SK-N-SH treated with all-trans-retinoic acid at 6 μM for 48 hours (cell line): ENCODE data around the gene CCSER1.
A peak's percentile ranks its signal among the peaks of the same experiment; 100 is the strongest.

ENCODE experiments used
- ATAC-seq: fragments of 200-7000 bp; cut with Tn5 transposase; 3 replicates; pipeline ENCODE4 v1.9.1; 2020; ENCODE audit warnings: mild to moderate bottlenecking, moderate library complexity
- ARNTL ChIP-seq: fragments of 450-650 bp; formaldehyde crosslinking; IDR thresholded peaks from 2 replicates; pipeline ENCODE4 v1.5.0; 2020; ENCODE audit warnings: low read depth, mild to moderate bottlenecking, moderate library complexity, borderline replicate concordance
- BACH2 ChIP-seq: fragments of 250-450 bp; sonication (Bioruptor Pico); IDR thresholded peaks from 2 replicates; pipeline ENCODE4 v1.9.0; 2021; ENCODE audit warnings: mild to moderate bottlenecking, borderline replicate concordance
- CSDC2 ChIP-seq: fragments of 250-450 bp; sonication (Bioruptor Pico); IDR thresholded peaks from 2 replicates; pipeline ENCODE4 v1.5.0; 2020; ENCODE audit warnings: mild to moderate bottlenecking, moderate library complexity
- CSRNP3 ChIP-seq: fragments of 250-450 bp; sonication (Bioruptor Pico); IDR thresholded peaks from 2 replicates; pipeline ENCODE4 v1.5.1; 2021; ENCODE audit warnings: mild to moderate bottlenecking, moderate library complexity
- ESRRG ChIP-seq: fragments of 250-450 bp; sonication (Bioruptor Pico); IDR thresholded peaks from 2 replicates; pipeline ENCODE4 v1.6.1; 2021; ENCODE audit warnings: mild to moderate bottlenecking
- GLIS3 ChIP-seq: fragments of 250-450 bp; sonication (Bioruptor Pico); IDR thresholded peaks from 2 replicates; pipeline ENCODE4 v1.5.0; 2020; ENCODE audit warnings: mild to moderate bottlenecking, moderate library complexity
- ISL1 ChIP-seq: fragments of 250-450 bp; sonication (Bioruptor Pico); IDR thresholded peaks from 2 replicates; pipeline ENCODE4 v2.1.2; 2022; ENCODE audit warnings: mild to moderate bottlenecking, moderate library complexity
- OSR1 ChIP-seq: fragments of 250-450 bp; sonication (Bioruptor Pico); IDR thresholded peaks from 2 replicates; pipeline ENCODE4 v1.8.0; 2022; ENCODE audit warnings: moderate library complexity, mild to moderate bottlenecking, inconsistent platforms
- PATZ1 ChIP-seq: fragments of 250-450 bp; sonication (Bioruptor Pico); IDR thresholded peaks from 2 replicates; pipeline ENCODE4 v1.8.0; 2020; ENCODE audit warnings: mild to moderate bottlenecking, moderate library complexity, borderline replicate concordance
- POU6F1 ChIP-seq: fragments of 250-450 bp; sonication (Bioruptor Pico); IDR thresholded peaks from 2 replicates; pipeline ENCODE4 v1.8.0; 2021; ENCODE audit warnings: low read depth, mild to moderate bottlenecking, moderate library complexity, borderline replicate concordance
- RARB ChIP-seq: fragments of 250-450 bp; sonication (Bioruptor Pico); IDR thresholded peaks from 2 replicates; pipeline ENCODE4 v1.8.0; 2021; ENCODE audit warnings: mild to moderate bottlenecking, moderate library complexity
- SNAI2 ChIP-seq: fragments of 250-450 bp; sonication (Bioruptor Pico); IDR thresholded peaks from 2 replicates; pipeline ENCODE4 v1.5.0; 2020; ENCODE audit warnings: mild to moderate bottlenecking, moderate library complexity
- TCF4 ChIP-seq: fragments of 250-450 bp; sonication (Bioruptor Pico); IDR thresholded peaks from 2 replicates; pipeline ENCODE4 v1.8.0; 2021; ENCODE audit warnings: mild to moderate bottlenecking, moderate library complexity, borderline replicate concordance
- TOX ChIP-seq: fragments of 250-450 bp; sonication (Bioruptor Pico); IDR thresholded peaks from 2 replicates; pipeline ENCODE4 v1.8.0; 2021; ENCODE audit warnings: mild to moderate bottlenecking, moderate library complexity, borderline replicate concordance
- TSHZ2 ChIP-seq: fragments of 250-450 bp; sonication (Bioruptor Pico); IDR thresholded peaks from 2 replicates; pipeline ENCODE4 v1.5.0; 2020; ENCODE audit warnings: mild to moderate bottlenecking, moderate library complexity
- ZC3H10 ChIP-seq: fragments of 250-450 bp; sonication (Bioruptor Pico); IDR thresholded peaks from 2 replicates; pipeline ENCODE4 v1.5.1; 2021; ENCODE audit warnings: mild to moderate bottlenecking, moderate library complexity
- ZFP3 ChIP-seq: fragments of 250-450 bp; sonication (Bioruptor Pico); IDR thresholded peaks from 2 replicates; pipeline ENCODE4 v1.5.0; 2020; ENCODE audit warnings: mild to moderate bottlenecking, moderate library complexity
- ZFP30 ChIP-seq: fragments of 450-650 bp; formaldehyde crosslinking; IDR thresholded peaks from 2 replicates; pipeline ENCODE4 v1.5.0; 2022; ENCODE audit warnings: mild to moderate bottlenecking, moderate library complexity
- ZNF565 ChIP-seq: fragments of 450-650 bp; formaldehyde crosslinking; conservative IDR thresholded peaks from 2 replicates; pipeline ENCODE4 v1.5.0; 2020; ENCODE audit warnings: low read depth, mild to moderate bottlenecking, moderate library complexity
- ZNF70 ChIP-seq: fragments of 450-650 bp; formaldehyde crosslinking; IDR thresholded peaks from 2 replicates; pipeline ENCODE4 v1.5.0; 2020; ENCODE audit warnings: mild to moderate bottlenecking, moderate library complexity
- ZNF8 ChIP-seq: fragments of 450-650 bp; formaldehyde crosslinking; IDR thresholded peaks from 2 replicates; pipeline ENCODE4 v1.5.0; 2020; ENCODE audit warnings: mild to moderate bottlenecking, moderate library complexity

Gene CCSER1

GRCh38 chr4:90421161-90421560 lies 294.0 kb downstream of the CCSER1 start:
- TF ChIP-seq TCF4 (0 out of 2 replicates have a peak, but pooled peaks have one; percentile 16), ISL1 (CRISPR knock-in tag) (peak; percentile 33), ZNF70 (no peak), ZC3H10 (no peak), OSR1 (CRISPR knock-in tag) (no peak), ZNF565 (no peak), RARB (CRISPR knock-in tag) (no peak), TSHZ2 (CRISPR knock-in tag) (no peak), PATZ1 (CRISPR knock-in tag) (no peak), GLIS3 (CRISPR knock-in tag) (no peak), BACH2 (no peak), ZFP30 (no peak), ZFP3 (no peak)
- ATAC-seq, result no peak

- no peak for ATAC-seq
- no peak for TF ChIP-seq ARNTL (CRISPR knock-in tag)
- no peak for TF ChIP-seq ZFP3
- no peak for TF ChIP-seq SNAI2 (CRISPR knock-in tag)
- no peak for TF ChIP-seq TSHZ2 (CRISPR knock-in tag)
- no peak for TF ChIP-seq TOX (CRISPR knock-in tag)
- no peak for TF ChIP-seq RARB (CRISPR knock-in tag)
- TF ChIP-seq GLIS3 (CRISPR knock-in tag), result no peak
- TF ChIP-seq CSDC2 (CRISPR knock-in tag), result no peak
- no peak for TF ChIP-seq ZFP30
- no peak for TF ChIP-seq CSRNP3 (CRISPR knock-in tag)
- no peak for TF ChIP-seq ZNF8
- TF ChIP-seq ZNF70, result no peak
- TF ChIP-seq PATZ1 (CRISPR knock-in tag), result no peak
- TF ChIP-seq OSR1 (CRISPR knock-in tag), result no peak
- TF ChIP-seq ESRRG (CRISPR knock-in tag), result no peak
- no peak for TF ChIP-seq BACH2
- TF ChIP-seq ISL1 (CRISPR knock-in tag), result no peak
- TF ChIP-seq ZNF565, result no peak
- TF ChIP-seq TCF4, result no peak
- no peak for TF ChIP-seq POU6F1 (CRISPR knock-in tag)
Measured at GRCh38 chr4:90425893-90426292, 298.7 kb downstream of the CCSER1 start.
